Fibroblast of skin of left quadriceps (primary cell): Measurements from ENCODE around the gene SEMA6B.
"Not testable (repeated sequence)": the region's sequence is repeated elsewhere in the genome, so short reads cannot be mapped to it uniquely, and the experiment has no call there.

Source experiments
- DNase-seq, 2 experiments: peaks; one replicate each; pipeline ENCODE4 v3.0.0-alpha.2; 2013; ENCODE audit warnings: low read depth in 2 of 2

SEMA6B gene

DNA sequence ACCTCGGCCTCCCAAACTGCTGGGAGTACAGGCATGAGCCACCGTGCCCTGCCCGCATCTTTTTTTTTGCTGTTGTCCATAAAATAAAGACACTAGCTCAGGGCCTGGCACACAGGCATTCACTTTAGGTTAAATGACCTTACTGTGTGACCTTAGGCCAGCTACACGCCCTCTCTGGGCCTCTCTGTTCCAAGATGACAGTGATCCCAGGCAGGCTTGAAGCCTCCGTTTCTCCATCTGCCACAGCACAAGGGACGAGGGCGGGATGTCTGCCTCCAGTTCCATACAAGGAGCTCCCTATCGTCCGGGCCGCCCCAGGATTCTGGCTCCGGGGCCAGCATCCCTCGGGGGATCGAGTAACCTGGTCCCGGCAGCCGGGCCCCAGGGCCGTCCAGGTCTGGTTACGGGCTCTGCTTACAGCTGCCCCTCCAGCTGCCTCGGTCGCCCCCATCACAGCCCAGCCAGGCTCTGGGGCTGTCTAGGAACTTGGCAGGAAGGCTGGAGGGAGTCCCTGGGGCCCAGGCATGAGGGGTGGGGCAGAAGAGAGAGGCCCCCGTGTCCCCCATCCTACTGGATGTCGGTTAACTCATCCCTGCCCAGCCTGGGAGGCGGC is 11.9 kb upstream of the SEMA6B start:
- DNase-seq: no peak

- DNase-seq: no peak
Observed at GRCh38 chr19:4570916-4571304, 11.4 kb upstream of the SEMA6B start.

GRCh38 chr19:4570402-4570801 is 10.9 kb upstream of the SEMA6B start:
- DNase-seq: no peak

- DNase-seq: no peak
Observed at GRCh38 chr19:4568886-4569285, 9.4 kb upstream of the SEMA6B start.

- no peak for DNase-seq
Observed at GRCh38 chr19:4567584-4568071, 8.1 kb upstream of the SEMA6B start.

GRCh38 chr19:4566402-4567051 is 7.0 kb upstream of the SEMA6B start:
- DNase-seq: no peak

DNA sequence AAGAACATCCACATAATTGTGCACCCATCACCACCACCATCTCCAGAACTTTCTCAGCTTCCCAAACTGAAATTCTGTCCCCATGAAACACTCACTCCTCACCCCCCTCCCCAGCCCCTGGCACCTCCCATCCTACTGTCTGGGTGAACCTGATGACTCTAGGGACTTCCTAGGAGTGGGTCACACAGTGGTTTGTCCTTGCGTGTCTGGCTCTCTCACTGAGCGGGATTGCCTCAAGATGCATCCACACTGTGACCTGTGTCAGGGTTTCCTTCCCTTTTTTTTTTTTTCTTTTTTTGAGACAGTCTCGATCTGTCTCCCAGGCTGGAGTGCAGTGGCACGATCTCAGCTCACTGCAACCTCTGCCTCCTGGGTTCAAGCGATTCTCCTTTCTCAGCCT is 4.1 kb upstream of the SEMA6B start:
- not testable (repeated sequence) for DNase-seq

DNA sequence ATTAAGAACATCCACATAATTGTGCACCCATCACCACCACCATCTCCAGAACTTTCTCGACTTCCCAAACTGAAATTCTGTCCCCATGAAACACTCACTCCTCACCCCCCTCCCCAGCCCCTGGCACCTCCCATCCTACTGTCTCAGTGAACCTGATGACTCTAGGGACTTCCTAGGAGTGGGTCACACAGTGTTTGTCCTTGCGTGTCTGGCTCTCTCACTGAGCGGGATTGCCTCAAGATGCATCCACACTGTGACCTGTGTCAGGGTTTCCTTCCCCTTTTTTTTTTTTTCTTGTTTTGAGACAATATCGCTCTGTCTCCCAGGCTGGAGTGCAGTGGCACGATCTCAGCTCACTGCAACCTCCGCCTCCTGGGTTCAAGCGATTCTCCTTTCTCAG is 2.6 kb upstream of the SEMA6B start:
- DNase-seq: not testable (repeated sequence)

DNA sequence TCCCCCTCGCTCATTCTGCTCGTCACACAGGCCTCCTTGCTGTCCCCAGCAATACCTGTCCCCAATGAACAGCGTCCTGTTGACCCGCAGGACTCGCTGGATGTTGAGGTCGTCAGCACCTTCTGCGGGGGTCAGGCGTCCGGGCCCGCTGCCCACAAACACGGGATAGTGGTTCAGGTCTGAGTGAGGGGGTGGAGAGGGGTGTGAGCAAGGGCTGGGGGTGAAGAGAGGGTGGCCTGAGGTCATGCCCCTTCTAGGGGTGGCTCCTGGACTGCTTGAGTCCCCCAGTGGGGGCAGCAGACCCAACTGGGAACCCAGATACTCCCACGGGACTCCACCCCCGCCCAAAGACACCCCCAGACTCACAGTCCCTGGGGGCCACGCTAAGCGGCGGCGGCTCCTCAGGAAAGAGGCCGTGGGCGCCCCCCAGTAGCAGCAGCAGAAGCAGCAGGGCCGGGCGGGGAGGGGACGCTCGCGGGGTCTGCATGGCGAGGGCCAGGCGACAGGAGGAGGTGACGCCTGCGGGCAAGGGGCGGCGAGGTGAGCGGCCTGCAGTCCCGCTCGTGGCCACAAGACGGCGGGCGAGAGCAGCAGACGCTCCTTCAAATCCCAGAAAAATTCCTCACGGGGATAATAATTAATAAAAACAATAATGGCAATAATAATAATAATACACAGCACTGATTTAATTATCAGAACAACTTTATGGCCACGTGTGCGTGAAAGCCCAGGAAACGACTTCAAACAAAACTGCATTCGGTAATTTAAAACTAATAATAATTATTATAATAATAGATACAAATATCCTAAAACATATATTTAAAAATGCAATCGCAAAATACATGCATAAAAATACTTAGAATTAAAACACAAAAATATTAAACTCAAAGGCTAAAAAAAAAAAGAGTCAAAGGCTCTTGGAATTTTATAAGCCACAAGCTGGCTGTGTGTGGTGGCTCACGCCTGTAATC is 1.2 kb downstream of the SEMA6B start:
- no peak for DNase-seq

DNA sequence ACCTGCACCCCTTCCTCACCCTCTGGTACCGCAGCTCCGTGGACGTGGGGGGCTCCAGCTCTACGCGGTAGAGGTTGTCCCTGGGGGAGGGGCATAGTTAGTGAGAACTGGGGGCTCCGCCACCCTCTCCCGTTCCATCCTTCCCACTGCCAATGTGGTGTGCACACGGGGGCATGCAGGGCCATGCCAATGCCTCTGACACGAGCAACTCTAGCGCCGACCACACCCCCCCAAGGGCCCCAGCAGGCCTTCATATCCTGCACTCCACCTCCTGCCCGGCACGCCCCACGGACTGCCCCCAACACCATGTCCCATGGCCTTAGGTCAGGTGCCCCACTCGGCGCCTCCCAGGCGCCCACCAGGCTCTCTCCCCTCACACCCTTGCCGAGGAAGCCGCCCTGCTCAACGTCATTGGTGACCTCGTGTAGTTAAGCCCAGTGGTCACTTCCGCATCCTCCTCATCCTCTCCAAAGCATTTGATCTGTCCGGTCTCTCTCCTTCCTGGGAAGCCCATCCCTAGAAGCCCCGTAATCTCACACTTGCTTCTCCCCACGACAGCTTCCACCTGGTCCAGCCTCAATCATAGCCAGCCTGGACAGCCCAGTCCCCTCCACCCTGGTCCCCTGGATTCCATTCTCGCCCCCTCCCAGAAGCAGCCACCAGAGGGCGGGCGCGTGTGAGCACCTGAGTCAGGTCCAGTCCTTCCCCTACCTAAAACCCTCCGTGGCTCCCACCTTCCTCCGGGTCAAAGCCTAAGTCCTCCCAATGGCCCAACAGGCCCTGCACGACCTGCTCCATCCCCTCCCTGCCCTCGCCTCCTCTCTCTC is 2.1 kb downstream of the SEMA6B start:
- DNase-seq: no peak

DNA sequence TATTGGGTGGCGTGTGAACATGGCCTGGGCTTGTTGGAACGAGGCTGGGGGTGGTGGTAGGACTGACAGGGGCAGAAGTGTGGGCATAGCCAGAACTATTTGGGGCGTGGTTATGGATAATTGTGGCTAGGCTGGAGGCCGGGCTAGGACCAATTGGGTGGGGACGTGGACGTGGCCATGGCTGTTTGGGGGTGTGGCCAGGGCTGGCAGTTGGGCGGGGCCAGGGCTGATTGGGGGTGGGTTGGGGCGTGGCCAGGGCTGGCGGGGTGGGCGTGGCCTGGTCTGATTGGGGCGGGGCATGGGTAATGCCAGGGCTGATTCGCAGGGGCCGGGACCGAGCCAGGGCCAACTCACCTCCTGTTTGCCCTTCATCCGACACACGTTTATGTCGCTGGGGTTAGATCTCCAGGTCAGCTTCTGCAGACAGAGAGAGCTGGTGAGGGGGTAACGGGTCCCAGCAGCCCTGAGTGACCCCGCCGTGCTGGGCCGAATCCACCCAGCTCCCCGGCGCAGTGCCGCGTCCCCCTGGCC is 2.8 kb downstream of the SEMA6B start:
- no peak for DNase-seq

DNA sequence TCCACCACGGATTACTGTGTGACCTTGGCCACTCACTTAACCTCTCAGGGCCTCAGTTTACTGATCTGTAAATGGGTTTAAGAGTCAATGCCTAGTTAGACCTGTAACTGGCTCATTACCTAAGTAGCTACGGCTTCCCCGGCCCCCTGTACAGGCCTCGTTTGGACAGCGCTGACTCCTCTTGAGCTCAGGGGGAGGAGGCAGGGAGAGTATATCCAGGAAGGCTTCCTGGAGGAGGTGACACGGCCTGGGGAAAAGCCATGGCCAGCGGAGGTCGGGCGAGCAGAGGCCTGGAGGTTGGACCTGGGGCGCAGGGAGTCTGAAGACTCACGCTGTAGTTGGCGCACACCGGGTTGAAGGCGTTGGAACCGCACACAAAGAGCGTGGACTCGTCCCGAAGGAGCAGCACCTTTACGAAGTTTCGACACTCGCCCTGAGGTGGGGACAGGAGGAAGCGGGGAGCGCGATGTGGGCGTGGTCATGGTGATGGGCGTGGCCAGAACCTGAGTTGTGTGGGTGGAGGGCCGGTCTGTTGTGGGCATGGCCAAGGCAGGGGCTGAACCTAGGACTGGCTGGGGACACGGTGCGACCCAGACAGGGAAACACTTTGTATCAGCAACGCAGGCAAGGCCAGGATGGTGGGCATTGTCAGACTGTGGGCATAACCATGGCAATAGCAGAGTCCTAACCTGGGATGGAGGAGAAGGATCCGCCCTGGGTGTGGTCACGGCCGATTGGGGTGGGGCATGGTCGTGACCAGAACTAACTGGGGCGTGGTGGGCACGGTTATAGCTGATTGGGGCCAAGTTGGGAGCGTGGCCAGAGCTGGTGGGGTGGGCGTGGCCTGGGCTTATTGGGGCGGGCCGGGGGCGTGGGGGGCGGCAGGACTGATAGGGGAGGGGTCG is 3.6 kb downstream of the SEMA6B start:
- DNase-seq: no peak

- no peak for DNase-seq
Observed at GRCh38 chr19:4554717-4555116, 4.8 kb downstream of the SEMA6B start.

DNA sequence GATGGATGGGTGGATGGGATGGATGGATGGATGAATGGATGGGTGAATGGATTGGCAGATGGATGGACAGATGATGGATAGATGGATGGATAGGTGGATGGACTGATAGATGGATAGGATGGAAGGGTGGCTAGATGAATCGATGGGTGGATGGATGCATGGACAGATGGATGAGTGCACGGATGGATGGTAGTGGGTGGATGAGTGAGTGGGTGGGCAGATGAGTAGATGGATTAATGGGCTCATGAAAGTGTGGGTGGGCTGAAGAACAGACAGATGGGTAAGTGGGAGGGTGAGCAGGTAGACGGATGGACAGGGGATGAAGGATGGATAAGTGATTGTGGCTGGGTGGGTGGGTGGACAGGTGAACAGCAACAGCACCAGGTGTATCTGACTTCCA is 5.7 kb downstream of the SEMA6B start:
- DNase-seq: no peak

- DNase-seq: no peak
Observed at GRCh38 chr19:4553092-4553695, 6.3 kb downstream of the SEMA6B start.

GRCh38 chr19:4552525-4552819 is 7.0 kb downstream of the SEMA6B start:
- DNase-seq: no peak

DNA sequence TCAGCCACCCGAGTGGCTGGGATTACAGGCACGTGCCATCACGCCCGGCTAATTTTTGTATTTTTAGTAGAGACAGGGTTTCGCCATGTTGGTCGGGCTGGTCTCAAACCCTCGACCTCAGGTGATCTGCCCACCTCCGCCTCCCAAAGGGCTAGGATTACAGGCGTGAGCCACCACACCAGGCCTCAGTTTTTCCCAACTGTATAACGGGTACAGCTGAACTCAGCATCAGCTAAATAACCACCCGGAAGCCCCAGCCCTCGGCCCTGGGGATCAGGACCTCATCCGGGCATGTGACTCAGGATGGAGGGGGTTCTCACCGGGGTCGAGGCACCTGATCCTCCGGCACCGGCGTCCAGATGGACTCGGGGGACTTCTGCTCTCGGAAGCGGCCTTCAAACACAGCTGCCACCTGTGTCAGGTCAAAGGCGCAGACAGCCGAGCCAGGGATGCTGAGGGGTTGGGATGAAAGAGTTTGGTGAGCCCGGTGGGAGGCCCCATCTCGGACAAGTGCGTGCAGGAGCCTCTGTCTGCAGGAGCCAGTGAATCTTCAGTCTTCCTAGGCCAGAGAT is 8.9 kb downstream of the SEMA6B start:
- no peak for DNase-seq

- no peak for DNase-seq
Observed at GRCh38 chr19:4550018-4550417, 9.5 kb downstream of the SEMA6B start.

- no peak for DNase-seq
Observed at GRCh38 chr19:4548238-4548584, 11.3 kb downstream of the SEMA6B start.
